ENCODE data around the gene MPHOSPH9.

The MPHOSPH9 gene

DNA sequence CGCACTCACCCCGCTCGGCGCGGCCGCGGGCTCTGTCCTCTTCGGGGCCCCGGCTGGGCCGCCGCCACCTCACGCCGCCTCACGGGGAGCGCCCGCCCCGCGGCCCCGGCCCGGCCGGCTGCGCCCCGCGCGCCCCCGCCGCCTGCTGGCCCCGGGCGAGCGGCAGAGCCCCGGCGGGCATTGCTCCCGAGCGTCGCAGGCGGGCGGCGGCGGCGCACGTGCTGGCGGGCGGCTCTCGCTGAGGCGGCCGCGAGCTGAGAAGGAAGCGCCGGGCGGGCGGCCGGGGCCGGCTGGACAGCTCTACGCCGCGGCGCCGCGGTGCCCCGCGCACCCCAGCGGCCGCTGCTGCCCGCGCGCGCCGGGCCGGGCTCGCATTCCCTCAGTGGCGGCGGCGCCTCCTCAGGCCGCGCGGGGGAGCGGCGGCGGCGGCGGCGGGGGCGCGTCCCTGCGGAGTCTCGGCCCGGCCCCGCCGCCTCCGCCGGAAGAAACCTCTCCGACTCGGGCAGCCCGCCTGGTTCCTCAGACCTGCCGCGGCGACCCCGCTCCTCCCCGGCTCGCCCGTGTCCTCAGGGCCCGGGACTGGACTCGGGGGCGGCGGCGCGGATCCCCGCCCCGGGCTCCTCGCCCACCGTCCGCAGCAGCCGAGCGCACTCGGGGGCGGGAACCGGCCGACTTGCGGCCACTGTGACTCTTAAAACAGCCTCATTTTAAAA is 82.0 kb downstream of the MPHOSPH9 start, which contains the start of gene PITPNM2:
Gene PITPNM2 (minus strand): TSS at position 347 of the 713 bp plus-strand sequence. CDS start 116,500 bp downstream, outside the sequence.
- H3K9ac ChIP-seq (ENCODE audit: low read length), result peak within 1 kb of the TSS; percentile 70
- H3K27me3 ChIP-seq (ENCODE audit: control insufficient read depth, insufficient read depth, low read length), result peaks cover 15% of the 10 kb centered on the region
- no peaks in the 10 kb centered on the region for H3K9me3 ChIP-seq (ENCODE audit: control insufficient read depth, low read length)
- peak within 1 kb of the TSS; percentile 9 for H3K4me3 ChIP-seq (ENCODE audit: low read length)
- H3K36me3 ChIP-seq (ENCODE audit: control insufficient read depth, insufficient read depth, low read length), result no peaks in the 10 kb centered on the region
- peaks cover 15% of the 10 kb centered on the region for H3K4me1 ChIP-seq (ENCODE audit: control insufficient read depth, insufficient read depth, low read length)

DNA sequence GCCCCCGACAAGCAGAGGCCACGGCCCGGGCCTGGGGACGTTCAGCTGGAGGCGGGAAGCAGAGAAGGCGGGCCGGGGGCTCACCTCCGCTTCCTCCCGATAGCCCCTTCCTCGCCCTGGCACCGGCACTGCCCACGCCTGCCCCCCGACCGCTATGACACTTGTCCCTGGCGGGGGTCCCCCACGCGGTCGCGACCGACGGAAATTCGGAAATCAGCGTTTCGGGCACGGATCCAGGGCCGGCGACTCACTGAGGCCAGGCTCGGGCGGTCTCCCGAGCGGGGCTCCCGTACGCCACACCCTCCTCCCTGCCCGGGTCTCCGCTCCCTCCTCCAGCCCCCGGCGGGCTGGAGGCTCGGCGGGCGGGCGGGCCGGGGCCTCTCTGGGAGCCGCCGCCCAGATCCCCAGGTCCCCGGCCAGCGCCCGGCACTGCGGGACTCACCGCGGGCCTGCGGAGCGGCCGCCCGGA is 82.6 kb downstream of the MPHOSPH9 start:
- Histone ChIP-seq H3K4me1 (ENCODE audit: control insufficient read depth, insufficient read depth, low read length) (peaks cover 15% of the 10 kb centered on the region), H3K4me3 (ENCODE audit: low read length) (no peak overlapping the region), H3K36me3 (ENCODE audit: control insufficient read depth, insufficient read depth, low read length) (no peaks in the 10 kb centered on the region), H3K27me3 (ENCODE audit: control insufficient read depth, insufficient read depth, low read length) (peaks cover 15% of the 10 kb centered on the region), H3K9ac (ENCODE audit: low read length) (peak overlapping the region; percentile 48), H3K9me3 (ENCODE audit: control insufficient read depth, low read length) (no peaks in the 10 kb centered on the region)

DNA sequence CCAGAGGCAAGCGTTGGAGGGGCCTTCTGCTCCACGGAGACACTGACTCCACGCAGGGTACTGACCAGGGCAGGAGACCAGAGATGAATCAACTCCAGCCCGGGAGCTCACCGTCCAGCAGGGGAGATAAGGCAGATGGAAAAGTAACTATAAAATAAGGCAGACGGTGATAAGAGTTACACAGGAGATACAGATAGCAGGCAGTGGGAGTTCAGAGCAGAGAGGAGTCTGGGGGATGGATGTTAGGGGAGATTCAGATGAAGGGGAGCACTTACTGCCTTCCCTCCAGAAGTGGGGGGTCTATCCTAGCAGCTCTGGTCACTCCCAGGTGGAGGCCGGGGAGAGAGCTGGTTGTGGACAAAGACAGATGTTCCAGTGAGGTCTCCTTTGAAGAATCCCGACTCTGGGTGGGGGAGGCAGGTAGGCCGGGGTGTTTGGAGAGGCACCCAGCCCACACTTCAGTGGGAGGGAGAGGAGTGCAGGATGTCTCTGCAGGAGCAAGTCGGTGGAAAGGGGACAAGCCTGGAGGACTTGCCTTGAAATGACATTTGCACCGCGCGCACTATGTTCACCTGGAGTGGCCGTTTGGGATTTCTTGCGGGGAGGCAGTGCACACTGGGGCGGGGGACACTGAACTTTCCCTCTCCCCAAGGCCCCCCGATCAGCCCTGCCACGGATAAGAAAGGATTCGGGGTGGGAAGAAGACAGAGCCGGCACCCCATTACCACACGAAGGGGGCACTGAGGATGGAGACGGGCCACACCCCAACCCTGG is 83.3 kb downstream of the MPHOSPH9 start:
- Histone ChIP-seq H3K4me1 (ENCODE audit: control insufficient read depth, insufficient read depth, low read length) (peaks cover 15% of the 10 kb centered on the region), H3K4me3 (ENCODE audit: low read length) (no peak overlapping the region), H3K9ac (ENCODE audit: low read length) (peak overlapping the region; percentile 48), H3K27me3 (ENCODE audit: control insufficient read depth, insufficient read depth, low read length) (peaks cover 15% of the 10 kb centered on the region), H3K36me3 (ENCODE audit: control insufficient read depth, insufficient read depth, low read length) (no peaks in the 10 kb centered on the region), H3K9me3 (ENCODE audit: control insufficient read depth, low read length) (no peaks in the 10 kb centered on the region)

DNA sequence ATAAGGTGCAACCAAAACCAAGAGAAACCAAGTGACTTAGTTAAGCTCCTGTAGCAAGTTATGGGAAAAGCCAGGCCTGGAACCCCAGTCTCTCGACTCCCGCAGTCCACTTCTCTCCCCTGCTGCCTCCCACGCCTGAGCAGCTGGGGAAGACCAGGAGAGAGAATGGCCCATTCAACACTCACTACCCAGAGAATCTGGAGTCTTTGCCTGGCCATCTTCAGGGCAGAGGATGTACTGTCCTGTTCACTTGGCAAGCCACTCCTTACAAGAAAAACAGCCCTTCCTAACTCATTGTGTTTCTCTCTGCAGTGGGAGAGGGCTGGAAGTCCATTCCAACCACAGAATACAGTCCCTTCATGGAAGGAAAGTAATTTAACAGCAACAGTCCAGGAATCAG is 83.9 kb downstream of the MPHOSPH9 start:
- no peak overlapping the region for H3K9ac ChIP-seq (ENCODE audit: low read length)
- no peak overlapping the region for H3K4me3 ChIP-seq (ENCODE audit: low read length)
- no peaks in the 10 kb centered on the region for H3K36me3 ChIP-seq (ENCODE audit: control insufficient read depth, insufficient read depth, low read length)
- peaks cover 15% of the 10 kb centered on the region for H3K27me3 ChIP-seq (ENCODE audit: control insufficient read depth, insufficient read depth, low read length)
- peaks cover 15% of the 10 kb centered on the region for H3K4me1 ChIP-seq (ENCODE audit: control insufficient read depth, insufficient read depth, low read length)
- H3K9me3 ChIP-seq (ENCODE audit: control insufficient read depth, low read length), result no peaks in the 10 kb centered on the region

DNA sequence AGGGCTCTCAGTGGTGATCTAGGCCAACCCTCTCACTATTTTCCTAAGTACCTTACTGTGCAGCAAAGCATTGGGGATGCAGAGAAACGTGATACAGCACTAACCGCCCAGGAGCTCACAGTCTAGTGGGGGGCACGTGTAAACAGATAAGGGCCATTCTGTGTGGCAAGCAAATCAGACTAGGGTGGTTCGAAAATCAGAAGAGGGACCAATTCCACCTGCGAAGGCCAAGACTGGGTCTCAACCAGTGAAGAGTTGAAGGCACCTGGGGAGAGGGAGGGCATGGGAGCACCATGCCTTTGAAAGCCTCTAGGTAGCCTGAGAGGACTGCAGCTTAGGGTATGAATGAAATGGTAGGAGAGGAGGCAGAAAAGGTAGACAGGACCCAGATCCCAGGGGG is 84.3 kb downstream of the MPHOSPH9 start:
- peaks cover 15% of the 10 kb centered on the region for H3K4me1 ChIP-seq (ENCODE audit: control insufficient read depth, insufficient read depth, low read length)

DNA sequence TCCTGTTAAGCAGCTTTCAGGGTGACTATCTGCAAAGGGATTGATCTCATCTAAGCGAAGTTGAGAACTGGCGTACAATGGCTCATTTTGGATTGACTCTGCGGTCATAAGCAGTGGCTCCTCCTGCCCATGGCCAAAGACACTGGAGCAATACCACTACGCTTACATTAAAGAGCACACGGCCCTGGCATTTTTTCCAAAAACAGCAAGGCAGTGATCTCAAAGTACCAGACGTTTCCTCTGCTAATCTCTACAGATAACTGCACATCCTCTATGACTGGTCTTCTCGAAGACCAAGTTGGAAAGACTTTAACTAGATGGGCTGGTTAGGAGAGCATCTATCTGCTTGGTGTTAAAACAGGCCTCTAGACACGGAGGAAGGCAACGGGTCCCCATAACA is 84.7 kb downstream of the MPHOSPH9 start:
- Histone ChIP-seq H3K4me1 (ENCODE audit: control insufficient read depth, insufficient read depth, low read length) (peaks cover 19% of the 10 kb centered on the region), H3K9ac (ENCODE audit: low read length) (no peak overlapping the region), H3K4me3 (ENCODE audit: low read length) (no peak overlapping the region), H3K27me3 (ENCODE audit: control insufficient read depth, insufficient read depth, low read length) (peaks cover 15% of the 10 kb centered on the region), H3K36me3 (ENCODE audit: control insufficient read depth, insufficient read depth, low read length) (no peaks in the 10 kb centered on the region), H3K9me3 (ENCODE audit: control insufficient read depth, low read length) (no peaks in the 10 kb centered on the region)

More for the DNA sequence above, 84.3 kb downstream of the MPHOSPH9 start:
- H3K4me3 ChIP-seq (ENCODE audit: low read length), result no peak overlapping the region
- H3K9ac ChIP-seq (ENCODE audit: low read length), result no peak overlapping the region
- H3K36me3 ChIP-seq (ENCODE audit: control insufficient read depth, insufficient read depth, low read length), result no peaks in the 10 kb centered on the region
- no peaks in the 10 kb centered on the region for H3K9me3 ChIP-seq (ENCODE audit: control insufficient read depth, low read length)
- H3K27me3 ChIP-seq (ENCODE audit: control insufficient read depth, insufficient read depth, low read length), result peaks cover 15% of the 10 kb centered on the region

DNA sequence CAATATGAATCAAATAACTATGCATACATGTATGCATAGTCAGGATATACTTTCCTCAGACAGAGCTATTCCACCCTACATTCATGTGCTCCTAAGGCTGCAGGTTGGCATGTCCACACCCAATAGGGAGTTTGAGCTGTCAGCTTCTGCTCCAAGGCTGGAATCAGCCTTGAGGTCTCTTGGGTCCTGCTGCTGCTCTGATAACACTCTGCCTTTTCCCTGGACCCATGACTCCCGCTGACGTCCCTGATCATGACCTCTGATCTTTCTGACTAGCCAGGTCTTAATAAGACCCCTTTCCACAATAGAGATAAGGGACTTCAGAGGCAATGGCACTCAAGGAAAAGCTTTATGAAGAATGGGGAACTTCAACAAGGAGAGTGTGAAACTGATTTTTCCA is 87.7 kb downstream of the MPHOSPH9 start:
- Histone ChIP-seq H3K9me3 (ENCODE audit: control insufficient read depth, low read length) (no peaks in the 10 kb centered on the region), H3K4me1 (ENCODE audit: control insufficient read depth, insufficient read depth, low read length) (peaks cover 36% of the 10 kb centered on the region), H3K36me3 (ENCODE audit: control insufficient read depth, insufficient read depth, low read length) (no peaks in the 10 kb centered on the region), H3K9ac (ENCODE audit: low read length) (no peak overlapping the region), H3K27me3 (ENCODE audit: control insufficient read depth, insufficient read depth, low read length) (peaks cover 14% of the 10 kb centered on the region), H3K4me3 (ENCODE audit: low read length) (no peak overlapping the region)

DNA sequence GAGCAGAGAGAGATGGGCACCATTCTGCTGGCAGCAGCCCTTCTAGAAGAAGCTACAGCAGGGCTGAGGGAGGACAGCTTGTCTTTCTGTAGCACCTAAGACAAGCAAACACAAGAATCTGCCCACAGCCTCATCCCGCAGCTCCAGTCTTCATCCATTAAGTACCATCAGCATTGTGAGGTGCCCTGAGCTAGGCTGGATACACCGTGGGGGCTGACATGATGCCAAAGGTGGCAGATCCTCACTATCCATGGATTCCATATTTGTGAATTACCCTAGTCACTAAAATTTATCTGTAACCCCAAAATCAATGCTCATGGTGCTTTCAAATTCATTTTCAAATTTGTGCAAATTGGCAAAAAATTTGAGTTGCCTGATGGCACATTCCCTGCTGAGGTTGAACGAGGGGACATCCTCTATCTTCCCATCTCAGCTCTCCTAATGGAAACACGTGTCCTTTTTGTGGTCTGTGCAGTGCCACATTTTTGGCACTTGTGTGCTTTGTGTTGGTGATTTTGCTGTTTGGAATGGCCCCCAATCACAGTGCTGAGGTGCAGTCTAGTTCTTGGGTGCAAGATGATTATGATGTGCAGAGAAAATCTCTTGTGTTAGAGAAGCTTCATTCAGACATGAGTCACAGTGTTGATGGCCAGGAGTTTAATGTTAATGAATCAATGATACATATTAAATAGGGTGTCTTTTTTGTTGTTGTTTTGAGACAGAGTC is 89.0 kb downstream of the MPHOSPH9 start:
- no peaks in the 10 kb centered on the region for H3K9me3 ChIP-seq (ENCODE audit: control insufficient read depth, low read length)
- peaks cover under 1% of the 10 kb centered on the region for H3K27me3 ChIP-seq (ENCODE audit: control insufficient read depth, insufficient read depth, low read length)
- H3K4me3 ChIP-seq (ENCODE audit: low read length), result no peak overlapping the region
- peaks cover 34% of the 10 kb centered on the region for H3K4me1 ChIP-seq (ENCODE audit: control insufficient read depth, insufficient read depth, low read length)
- H3K36me3 ChIP-seq (ENCODE audit: control insufficient read depth, insufficient read depth, low read length), result no peaks in the 10 kb centered on the region
- H3K9ac ChIP-seq (ENCODE audit: low read length), result no peak overlapping the region

DNA sequence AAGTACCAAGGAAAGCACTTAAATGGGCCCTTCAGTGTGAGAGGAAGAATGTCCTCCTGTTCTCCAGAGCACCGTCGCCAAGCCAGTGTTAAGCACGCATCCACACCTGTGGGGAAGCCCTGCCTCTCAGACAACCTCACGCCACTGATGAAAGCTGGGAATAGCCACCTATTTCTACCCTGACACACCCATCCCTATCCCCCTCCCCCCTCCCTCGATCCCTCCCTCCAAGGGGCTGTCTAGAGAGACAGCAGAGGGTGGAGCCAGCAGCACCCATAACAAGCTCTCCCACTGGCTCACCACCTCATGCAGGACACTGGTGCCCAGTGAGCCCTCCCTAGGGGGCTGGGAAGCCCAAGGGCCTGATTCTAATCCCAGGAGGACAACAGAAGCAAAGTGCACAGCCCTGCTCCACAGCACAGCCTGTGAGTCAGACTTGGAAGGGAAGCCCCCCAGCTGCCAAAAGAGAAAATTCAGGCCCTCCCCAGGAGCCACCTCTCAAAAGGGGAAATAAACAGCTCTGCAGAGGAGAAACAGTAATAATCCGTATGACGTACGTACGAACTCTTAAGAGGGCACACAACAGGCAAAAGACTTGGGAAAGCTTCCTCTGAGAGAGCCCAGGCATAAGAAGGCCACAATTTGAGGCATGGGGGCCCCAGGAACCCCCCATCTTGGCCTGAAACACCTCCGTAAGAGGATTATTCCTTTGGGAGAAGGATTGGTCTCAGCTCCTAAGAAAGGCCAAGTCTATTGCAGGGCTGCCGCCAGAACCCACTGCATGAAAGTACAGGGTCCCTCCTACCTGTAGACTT is 89.8 kb downstream of the MPHOSPH9 start:
- peaks cover 34% of the 10 kb centered on the region for H3K4me1 ChIP-seq (ENCODE audit: control insufficient read depth, insufficient read depth, low read length)
- no peak overlapping the region for H3K4me3 ChIP-seq (ENCODE audit: low read length)
- no peaks in the 10 kb centered on the region for H3K9me3 ChIP-seq (ENCODE audit: control insufficient read depth, low read length)

DNA sequence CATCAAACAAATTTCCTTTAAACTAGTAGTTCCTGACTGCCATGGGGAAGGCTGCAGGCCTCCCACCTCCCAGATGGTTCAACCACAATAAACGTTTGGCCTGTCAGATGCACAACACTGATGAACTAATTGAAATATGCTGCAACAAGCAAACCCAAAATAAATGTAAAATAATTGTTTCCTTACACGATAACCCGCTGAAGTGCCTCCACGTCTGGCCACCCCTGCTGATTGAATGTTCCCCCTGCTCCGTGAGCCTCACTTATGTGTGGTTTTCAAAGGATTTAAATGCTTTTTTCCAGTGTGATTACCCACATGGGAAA is 90.5 kb downstream of the MPHOSPH9 start:
- Histone ChIP-seq H3K36me3 (ENCODE audit: control insufficient read depth, insufficient read depth, low read length) (no peaks in the 10 kb centered on the region), H3K27me3 (ENCODE audit: control insufficient read depth, insufficient read depth, low read length) (no peaks in the 10 kb centered on the region), H3K4me3 (ENCODE audit: low read length) (no peak overlapping the region), H3K4me1 (ENCODE audit: control insufficient read depth, insufficient read depth, low read length) (peaks cover 34% of the 10 kb centered on the region), H3K9ac (ENCODE audit: low read length) (no peak overlapping the region), H3K9me3 (ENCODE audit: control insufficient read depth, low read length) (no peaks in the 10 kb centered on the region)

More for the DNA sequence above, 89.8 kb downstream of the MPHOSPH9 start:
- no peaks in the 10 kb centered on the region for H3K27me3 ChIP-seq (ENCODE audit: control insufficient read depth, insufficient read depth, low read length)
- H3K36me3 ChIP-seq (ENCODE audit: control insufficient read depth, insufficient read depth, low read length), result no peaks in the 10 kb centered on the region
- no peak overlapping the region for H3K9ac ChIP-seq (ENCODE audit: low read length)

DNA sequence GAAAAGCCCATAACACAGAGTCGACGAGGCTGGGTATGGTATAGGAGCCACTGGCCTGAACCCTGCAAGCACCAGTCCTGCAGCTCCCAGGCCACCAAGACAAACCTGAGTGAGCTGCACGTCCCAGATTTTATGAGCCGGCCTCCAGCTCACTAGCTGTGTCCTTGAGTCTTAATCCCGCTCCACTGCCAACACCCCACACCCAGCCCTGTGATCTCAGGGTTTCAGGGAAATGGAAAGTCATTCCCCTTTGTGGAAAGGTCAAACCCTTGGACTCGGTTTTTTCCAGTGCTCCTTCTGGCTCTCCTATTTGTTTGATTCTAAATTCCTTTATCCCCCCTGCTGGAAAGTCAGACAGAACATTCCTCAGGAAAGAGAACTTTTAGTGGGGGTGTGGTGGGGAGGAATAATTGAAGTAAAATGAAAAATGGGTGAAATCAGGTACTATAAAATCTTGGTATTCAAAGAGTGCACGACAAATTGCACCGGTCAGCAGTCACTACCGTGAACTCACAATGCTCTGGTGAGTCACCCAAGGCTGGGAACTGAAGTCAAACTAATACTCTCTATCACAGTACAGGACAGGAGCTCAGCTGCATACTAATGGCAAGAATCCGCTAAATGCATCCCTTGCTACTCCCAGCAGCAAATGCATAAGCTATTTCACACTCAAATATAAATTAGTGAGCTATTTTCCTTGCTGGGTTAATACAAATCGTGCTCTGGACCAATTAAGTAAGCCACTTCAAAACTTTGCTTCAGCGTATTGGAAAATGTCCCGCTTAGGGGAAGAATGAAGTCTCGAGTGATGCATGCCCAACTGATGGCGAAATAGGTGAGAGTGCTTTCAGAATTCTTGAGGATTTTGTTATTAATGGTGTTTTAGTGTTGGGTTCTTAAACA is 91.1 kb downstream of the MPHOSPH9 start:
- H3K4me1 ChIP-seq (ENCODE audit: control insufficient read depth, insufficient read depth, low read length), result peaks cover 34% of the 10 kb centered on the region
- no peaks in the 10 kb centered on the region for H3K36me3 ChIP-seq (ENCODE audit: control insufficient read depth, insufficient read depth, low read length)
- no peaks in the 10 kb centered on the region for H3K27me3 ChIP-seq (ENCODE audit: control insufficient read depth, insufficient read depth, low read length)
- H3K4me3 ChIP-seq (ENCODE audit: low read length), result no peak overlapping the region
- no peak overlapping the region for H3K9ac ChIP-seq (ENCODE audit: low read length)
- H3K9me3 ChIP-seq (ENCODE audit: control insufficient read depth, low read length), result no peaks in the 10 kb centered on the region

Data from mucosa of stomach (tissue), 1 donor.